GM12878 (cell line): ENCODE measurements around the gene GNAT1. TPM values are rescaled to one million over a fixed set of nuclear protein-coding genes. Genes with fewer than 3 reads are reported as not detected.

Source experiments
- CHD1 ChIP-seq: IDR thresholded peaks from 2 replicates; pipeline ENCODE4 v1.6.1; 2012; ENCODE audit warnings: low read depth, low read length, improper control_type of control experiment
- HDAC2 ChIP-seq: fragments of 200-600 bp; sonication (generic); IDR thresholded peaks from 2 replicates; pipeline ENCODE4 v1.6.1; 2017
- KAT2A ChIP-seq: conservative IDR thresholded peaks from 2 replicates; pipeline ENCODE4 v1.6.1; 2011; ENCODE audit warnings: low read depth, low read length; ENCODE audit not compliant: control insufficient read depth
- LARP7 ChIP-seq: fragments of 450-650 bp; IDR thresholded peaks from 2 replicates; pipeline ENCODE4 v1.6.1; 2017; ENCODE audit warnings: mild to moderate bottlenecking
- MYC ChIP-seq: IDR thresholded peaks from 2 replicates; pipeline ENCODE4 v1.6.1; 2011; ENCODE audit warnings: mild to moderate bottlenecking, low read length, moderate library complexity, inconsistent platforms; ENCODE audit not compliant: insufficient read depth, insufficient replicate concordance, insufficient read length, severe bottlenecking
- NBN ChIP-seq: fragments of 450-650 bp; IDR thresholded peaks from 2 replicates; pipeline ENCODE4 v1.6.1; 2016
- PAX8 ChIP-seq: fragments of 450-650 bp; IDR thresholded peaks from 2 replicates; pipeline ENCODE4 v1.6.1; 2017; ENCODE audit warnings: mild to moderate bottlenecking, moderate library complexity
- POU2F2 ChIP-seq: IDR thresholded peaks from 3 replicates; pipeline ENCODE4 v1.6.1; 2011; ENCODE audit warnings: low read depth, mild to moderate bottlenecking, low read length, borderline replicate concordance
- RB1 ChIP-seq: fragments of 450-650 bp; formaldehyde crosslinking; IDR thresholded peaks from 2 replicates; pipeline ENCODE4 v1.6.1; 2017; ENCODE audit warnings: mild to moderate bottlenecking, borderline replicate concordance
- SIN3A ChIP-seq: IDR thresholded peaks from 2 replicates; pipeline ENCODE4 v1.6.1; 2012; ENCODE audit warnings: low read depth, low read length, improper control_type of control experiment
- SMAD1 ChIP-seq: fragments of 450-650 bp; IDR thresholded peaks from 2 replicates; pipeline ENCODE4 v1.6.1; 2018; ENCODE audit warnings: mild to moderate bottlenecking, low read depth; ENCODE audit not compliant: partially characterized antibody
- SMARCA5 ChIP-seq: fragments of 450-650 bp; IDR thresholded peaks from 2 replicates; pipeline ENCODE4 v1.6.1; 2017; ENCODE audit warnings: mild to moderate bottlenecking
- SP1 ChIP-seq: IDR thresholded peaks from one replicate; pipeline ENCODE4 v1.6.1; 2011; ENCODE audit warnings: low read depth, low read length
- SREBF1 ChIP-seq: IDR thresholded peaks from 2 replicates; pipeline ENCODE4 v1.6.1; 2012; ENCODE audit warnings: mild to moderate bottlenecking, low read length
- ZNF217 ChIP-seq: fragments of 450-650 bp; IDR thresholded peaks from 2 replicates; pipeline ENCODE4 v1.6.1; 2017; ENCODE audit warnings: antibody characterized with exemption, mild to moderate bottlenecking
- polyA plus RNA-seq, 11 experiments: library from polyadenylated mRNA; depleted of rRNA in 4 of 11; unstranded in 6 of 11; stranded (reverse) in 5 of 11; fragments of >200 nt; fragmentation: Nextera tagmentation in 4 of 11; fragmentation: Illumina TruSeq in 1 of 11; extraction: Ambion mirVana in 4 of 11; extraction: Trizol in 1 of 11; gene quantifications; 1 replicate in 1 of 11; 2 replicates in 10 of 11; pipeline versions ENCODE4 v1.2.1 to v1.2.3, GENCODE V29; 2011 to 2016; ENCODE audit warnings: inconsistent platforms in 2 of 11, missing spikeins in 2 of 11, low read depth in 1 of 11
- total RNA-seq, 4 experiments: library from RNA; depleted of rRNA in 3 of 4; stranded (reverse); fragments of >200 nt in 3 of 4; fragmentation: Illumina TruSeq in 1 of 4; extraction: Trizol in 1 of 4; gene quantifications; 2 replicates each; pipeline versions ENCODE4 v1.2.1 to v1.2.3, GENCODE V29; 2013 to 2021
- TF ChIP-seq, protein P1 (sequence below): fragments of 450-650 bp; IDR thresholded peaks from 2 replicates; pipeline ENCODE4 v1.6.1; 2017; ENCODE audit warnings: mild to moderate bottlenecking, moderate library complexity
- TF ChIP-seq, protein P2 (sequence below): fragments of 450-650 bp; IDR thresholded peaks from 2 replicates; pipeline ENCODE4 v1.6.1; 2017; ENCODE audit warnings: borderline replicate concordance
- TF ChIP-seq, protein P3 (sequence below): fragments of 450-650 bp; IDR thresholded peaks from 2 replicates; pipeline ENCODE4 v1.6.1; 2017; ENCODE audit warnings: antibody characterized with exemption, mild to moderate bottlenecking, moderate library complexity

Gene GNAT1
- total and polyA plus RNA-seq, 10 of the 15 experiments (the other 5 are each of a cell fraction or from before 2014, with no cell fraction given), result not detected

DNA sequence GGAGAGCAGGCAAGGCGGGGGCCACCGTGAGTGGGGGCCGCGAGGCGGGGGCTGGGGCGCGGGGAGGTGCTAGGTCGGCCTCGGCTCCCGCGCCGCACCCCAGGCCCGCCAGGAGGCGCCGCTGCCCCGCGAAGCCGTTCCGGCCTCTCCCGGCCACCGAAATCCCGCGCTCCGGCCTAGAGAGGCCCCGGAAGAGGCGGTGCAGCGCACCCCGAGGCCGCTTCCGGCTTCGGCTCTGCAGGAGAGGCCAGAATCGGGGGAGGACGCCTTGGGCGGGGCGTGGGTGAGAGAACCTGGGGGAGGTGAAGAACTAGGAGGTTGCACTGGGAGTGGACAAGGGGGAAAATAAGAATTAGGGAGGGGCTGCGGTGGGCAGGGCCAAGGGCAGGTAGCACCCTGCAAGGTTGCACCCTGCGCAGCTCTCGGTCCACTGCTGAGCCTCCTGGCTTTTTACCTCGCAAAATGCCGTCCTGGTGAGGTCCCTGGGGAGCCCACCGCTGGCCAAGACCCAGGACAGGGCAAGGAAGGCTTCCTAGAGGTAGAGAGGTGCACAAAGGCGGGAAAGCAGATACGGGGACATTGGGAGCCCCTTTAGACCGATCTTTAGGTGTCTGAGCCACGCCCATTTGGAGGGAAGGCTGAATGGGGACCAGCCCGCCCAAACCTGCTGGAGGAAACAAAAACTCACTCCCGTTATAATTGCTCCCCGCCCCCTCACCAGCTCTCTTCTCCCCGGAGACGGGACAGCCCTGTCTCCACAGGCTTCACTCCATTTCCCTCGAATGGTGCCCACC lies 36.2 kb downstream of the GNAT1 start (continued):
- TF ChIP-seq POU2F2 (peak; percentile 59; the same call in 1 of the 3 replicates), LARP7 (no peak), MYC (no peak), SIN3A (no peak), SMAD1 (no peak), RB1 (peak; percentile 96; the same call in 1 of the 2 replicates), SP1 (peak; percentile 68), CHD1 (no peak), HDAC2 (no peak), SMARCA5 (peak; percentile 84; the same call in 1 of the 2 replicates), ZNF217 (no peak), KAT2A (no peak), SREBF1 (no peak), PAX8 (no peak), NBN (peak; percentile 33; the same call in 1 of the 2 replicates)
- TF ChIP-seq, protein P1, sequence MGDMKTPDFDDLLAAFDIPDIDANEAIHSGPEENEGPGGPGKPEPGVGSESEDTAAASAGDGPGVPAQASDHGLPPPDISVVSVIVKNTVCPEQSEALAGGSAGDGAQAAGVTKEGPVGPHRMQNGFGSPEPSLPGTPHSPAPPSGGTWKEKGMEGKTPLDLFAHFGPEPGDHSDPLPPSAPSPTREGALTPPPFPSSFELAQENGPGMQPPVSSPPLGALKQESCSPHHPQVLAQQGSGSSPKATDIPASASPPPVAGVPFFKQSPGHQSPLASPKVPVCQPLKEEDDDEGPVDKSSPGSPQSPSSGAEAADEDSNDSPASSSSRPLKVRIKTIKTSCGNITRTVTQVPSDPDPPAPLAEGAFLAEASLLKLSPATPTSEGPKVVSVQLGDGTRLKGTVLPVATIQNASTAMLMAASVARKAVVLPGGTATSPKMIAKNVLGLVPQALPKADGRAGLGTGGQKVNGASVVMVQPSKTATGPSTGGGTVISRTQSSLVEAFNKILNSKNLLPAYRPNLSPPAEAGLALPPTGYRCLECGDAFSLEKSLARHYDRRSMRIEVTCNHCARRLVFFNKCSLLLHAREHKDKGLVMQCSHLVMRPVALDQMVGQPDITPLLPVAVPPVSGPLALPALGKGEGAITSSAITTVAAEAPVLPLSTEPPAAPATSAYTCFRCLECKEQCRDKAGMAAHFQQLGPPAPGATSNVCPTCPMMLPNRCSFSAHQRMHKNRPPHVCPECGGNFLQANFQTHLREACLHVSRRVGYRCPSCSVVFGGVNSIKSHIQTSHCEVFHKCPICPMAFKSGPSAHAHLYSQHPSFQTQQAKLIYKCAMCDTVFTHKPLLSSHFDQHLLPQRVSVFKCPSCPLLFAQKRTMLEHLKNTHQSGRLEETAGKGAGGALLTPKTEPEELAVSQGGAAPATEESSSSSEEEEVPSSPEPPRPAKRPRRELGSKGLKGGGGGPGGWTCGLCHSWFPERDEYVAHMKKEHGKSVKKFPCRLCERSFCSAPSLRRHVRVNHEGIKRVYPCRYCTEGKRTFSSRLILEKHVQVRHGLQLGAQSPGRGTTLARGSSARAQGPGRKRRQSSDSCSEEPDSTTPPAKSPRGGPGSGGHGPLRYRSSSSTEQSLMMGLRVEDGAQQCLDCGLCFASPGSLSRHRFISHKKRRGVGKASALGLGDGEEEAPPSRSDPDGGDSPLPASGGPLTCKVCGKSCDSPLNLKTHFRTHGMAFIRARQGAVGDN, result peak; percentile 51; the same call in 1 of the 2 replicates
- TF ChIP-seq, protein P2, sequence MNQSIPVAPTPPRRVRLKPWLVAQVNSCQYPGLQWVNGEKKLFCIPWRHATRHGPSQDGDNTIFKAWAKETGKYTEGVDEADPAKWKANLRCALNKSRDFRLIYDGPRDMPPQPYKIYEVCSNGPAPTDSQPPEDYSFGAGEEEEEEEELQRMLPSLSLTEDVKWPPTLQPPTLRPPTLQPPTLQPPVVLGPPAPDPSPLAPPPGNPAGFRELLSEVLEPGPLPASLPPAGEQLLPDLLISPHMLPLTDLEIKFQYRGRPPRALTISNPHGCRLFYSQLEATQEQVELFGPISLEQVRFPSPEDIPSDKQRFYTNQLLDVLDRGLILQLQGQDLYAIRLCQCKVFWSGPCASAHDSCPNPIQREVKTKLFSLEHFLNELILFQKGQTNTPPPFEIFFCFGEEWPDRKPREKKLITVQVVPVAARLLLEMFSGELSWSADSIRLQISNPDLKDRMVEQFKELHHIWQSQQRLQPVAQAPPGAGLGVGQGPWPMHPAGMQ, result no peak
- TF ChIP-seq, protein P3, sequence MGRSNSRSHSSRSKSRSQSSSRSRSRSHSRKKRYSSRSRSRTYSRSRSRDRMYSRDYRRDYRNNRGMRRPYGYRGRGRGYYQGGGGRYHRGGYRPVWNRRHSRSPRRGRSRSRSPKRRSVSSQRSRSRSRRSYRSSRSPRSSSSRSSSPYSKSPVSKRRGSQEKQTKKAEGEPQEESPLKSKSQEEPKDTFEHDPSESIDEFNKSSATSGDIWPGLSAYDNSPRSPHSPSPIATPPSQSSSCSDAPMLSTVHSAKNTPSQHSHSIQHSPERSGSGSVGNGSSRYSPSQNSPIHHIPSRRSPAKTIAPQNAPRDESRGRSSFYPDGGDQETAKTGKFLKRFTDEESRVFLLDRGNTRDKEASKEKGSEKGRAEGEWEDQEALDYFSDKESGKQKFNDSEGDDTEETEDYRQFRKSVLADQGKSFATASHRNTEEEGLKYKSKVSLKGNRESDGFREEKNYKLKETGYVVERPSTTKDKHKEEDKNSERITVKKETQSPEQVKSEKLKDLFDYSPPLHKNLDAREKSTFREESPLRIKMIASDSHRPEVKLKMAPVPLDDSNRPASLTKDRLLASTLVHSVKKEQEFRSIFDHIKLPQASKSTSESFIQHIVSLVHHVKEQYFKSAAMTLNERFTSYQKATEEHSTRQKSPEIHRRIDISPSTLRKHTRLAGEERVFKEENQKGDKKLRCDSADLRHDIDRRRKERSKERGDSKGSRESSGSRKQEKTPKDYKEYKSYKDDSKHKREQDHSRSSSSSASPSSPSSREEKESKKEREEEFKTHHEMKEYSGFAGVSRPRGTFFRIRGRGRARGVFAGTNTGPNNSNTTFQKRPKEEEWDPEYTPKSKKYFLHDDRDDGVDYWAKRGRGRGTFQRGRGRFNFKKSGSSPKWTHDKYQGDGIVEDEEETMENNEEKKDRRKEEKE, result no peak
